NCI-H82 treated with DMSO at 0.1 percent for 48 hours (cell line): Measurements from ENCODE around the gene RRAD.
"Not testable (repeated sequence)": the region's sequence is repeated elsewhere in the genome, so short reads cannot be mapped to it uniquely, and the experiment has no call there.

Source experiments
- DNase-seq: peaks from one replicate; lab custom pipeline; 2025; ENCODE audit not compliant: unreplicated experiment; lab: John Stamatoyannopoulos, UW

RRAD gene

DNA sequence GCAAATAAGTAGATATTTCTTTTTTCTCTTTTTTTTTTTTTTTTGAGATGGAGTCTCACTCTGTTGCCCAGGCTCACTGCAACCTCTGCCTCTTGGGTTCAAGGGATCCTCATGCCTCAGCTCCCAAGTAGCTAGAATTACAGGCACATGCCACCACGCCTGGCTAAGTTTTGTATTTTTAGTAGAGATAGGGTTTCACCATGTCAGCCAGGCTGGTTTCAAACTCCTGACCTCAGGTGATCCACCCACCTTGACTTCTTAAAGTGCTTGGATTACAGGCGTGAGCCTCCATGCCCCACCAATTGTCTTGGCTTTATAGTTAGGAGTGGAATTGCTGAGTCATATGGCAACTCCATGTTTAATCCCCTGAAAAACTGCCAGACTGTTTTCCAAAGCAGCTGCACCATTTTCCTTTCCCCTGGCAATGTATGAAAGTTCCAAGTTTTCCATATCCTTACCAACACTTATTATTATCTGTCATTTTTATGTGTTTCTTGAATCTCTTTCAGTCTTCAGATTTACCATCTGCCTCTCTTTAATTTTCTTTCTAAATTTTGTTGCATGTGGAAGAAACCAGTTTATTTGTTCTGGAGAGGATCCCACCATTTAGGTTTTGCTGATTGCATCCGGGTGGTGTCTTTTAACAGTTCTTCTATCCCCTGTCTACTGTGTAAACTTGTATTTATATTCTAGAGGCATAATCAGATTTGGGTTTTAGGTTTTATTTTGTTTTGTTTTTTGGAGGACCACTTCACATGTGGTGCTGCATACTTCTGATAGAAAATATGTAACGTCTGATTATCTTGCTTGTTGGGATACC is 25.8 kb upstream of the RRAD start:
- DNase-seq = peak; percentile 6

DNA sequence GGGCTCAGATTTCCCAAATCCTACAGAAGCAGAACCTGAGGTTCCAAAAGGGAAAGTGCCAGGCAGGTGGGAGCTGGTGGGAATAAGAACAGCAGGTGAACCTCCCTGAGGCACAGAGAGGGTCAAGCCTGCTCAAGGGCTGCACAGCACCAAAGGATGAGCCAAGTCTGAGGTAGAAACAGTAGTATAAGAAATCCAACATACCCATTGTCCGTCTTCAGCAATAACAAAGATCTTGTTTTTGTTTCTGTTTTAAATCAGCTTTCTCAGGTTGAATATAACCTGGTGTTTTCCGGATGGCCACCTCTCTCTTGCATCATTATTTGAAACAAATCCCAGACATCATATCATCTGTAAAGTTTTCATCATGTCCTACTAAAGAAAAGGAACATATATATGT is 25.1 kb upstream of the RRAD start:
- no peak for DNase-seq

DNA sequence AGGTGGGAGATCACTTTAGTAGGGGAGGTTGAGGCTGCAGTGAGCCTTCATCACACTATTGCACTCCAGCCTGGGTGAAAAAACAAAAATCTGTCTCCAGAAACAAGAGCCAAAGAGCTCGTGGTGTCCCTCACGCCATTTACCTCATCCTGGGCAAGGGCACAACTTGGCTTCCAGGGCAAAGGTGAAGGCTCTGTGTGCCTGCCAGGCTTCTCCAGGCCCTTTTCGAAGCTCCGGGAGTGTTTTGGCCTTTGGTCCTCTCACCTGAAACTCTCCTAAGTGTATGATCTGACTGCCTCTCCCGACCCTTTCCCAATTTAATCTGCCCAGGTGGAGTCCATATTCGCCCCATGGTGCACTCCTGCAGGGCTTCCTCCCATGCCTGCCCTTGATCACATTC is 24.1 kb upstream of the RRAD start:
- no peak for DNase-seq

DNA sequence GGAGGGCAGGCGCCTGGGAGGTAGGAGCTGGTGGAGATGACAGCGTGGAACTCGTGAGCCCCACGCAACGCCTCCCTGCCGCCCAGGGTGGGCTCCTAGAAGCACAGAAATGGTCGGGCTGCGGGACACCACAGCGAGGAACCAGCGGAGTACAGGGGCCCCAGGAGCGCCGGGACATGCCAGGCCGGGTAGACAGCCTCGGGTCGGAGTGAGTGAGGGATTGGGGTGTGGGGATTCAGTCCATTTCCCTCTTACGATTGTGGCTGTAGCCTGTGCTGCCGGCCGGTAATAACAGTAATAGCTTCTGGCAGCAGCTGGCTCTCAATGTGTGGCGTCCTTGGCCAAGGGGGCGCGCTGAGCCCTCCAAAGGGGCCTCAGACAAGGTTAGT is 23.5 kb upstream of the RRAD start:
- no peak for DNase-seq

DNA sequence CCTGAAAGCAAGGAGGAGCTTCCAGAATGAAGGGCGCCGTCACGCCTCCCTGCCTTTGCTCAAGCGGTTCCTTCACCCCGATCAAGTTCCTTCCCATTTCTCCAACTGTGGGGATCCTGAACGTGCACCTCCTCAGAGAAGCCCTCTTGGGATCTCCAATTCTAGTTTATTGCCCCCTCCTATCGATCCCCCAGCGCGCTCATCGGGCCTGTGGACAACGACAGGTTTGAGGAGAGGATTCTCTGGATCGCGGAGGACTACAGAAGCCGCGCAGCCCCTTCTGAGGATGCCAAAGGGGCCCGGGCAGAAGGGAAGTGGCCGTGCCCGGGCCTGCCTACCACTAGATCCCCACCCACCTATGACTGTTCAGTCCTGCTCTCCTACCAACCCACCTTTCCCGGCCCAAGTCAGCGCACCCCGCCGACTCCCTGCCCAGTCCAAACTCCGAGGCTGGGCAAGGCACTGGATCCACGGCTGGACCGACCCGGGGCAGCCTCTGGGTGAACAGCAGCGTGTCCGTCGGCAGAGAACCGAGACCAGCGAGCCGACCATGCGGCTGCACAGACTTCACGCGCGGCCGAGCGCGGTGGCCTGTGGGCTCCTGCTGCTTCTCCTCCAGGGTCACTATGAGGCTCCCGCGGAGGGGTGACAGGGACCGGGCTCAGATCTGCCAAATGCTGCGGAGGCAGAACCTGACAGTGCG is 22.9 kb upstream of the RRAD start:
- no peak for DNase-seq

DNA sequence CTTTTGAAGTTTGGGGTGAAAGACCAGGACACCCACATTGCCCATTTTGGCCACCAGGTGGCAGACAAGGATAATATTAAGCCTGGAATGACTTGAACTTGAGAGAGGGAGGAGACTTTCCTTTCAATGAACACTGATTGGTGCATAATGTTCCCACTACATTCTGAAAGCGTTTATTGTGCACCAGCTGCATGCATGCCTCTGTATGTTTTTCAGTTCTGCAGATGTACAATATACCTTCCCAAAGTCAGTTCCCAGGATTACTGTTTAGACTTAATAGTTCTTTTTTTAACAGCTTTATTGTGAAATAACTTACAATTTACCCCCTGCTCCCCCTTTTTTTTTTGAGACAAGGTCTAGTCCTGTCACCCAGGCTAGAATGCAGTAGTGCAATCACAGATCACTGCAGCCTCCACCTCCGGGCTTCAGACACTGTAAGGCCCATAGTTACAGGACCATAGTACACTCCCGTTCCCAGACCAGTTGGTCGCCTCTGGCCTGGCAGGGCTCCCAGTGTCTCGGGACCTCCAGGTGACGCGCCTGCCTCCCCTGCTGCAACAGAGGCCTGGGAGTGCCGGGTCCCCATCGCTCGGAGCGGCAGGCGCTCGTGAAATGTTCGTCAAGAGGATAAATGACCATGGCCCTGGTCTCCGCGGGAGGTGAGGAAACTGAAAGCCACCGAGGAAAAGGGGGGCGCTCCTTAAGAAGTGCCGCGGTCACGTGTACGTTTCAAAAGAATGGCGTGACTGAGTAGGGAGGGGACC is 22.1 kb upstream of the RRAD start:
- peak; percentile 57 for DNase-seq

DNA sequence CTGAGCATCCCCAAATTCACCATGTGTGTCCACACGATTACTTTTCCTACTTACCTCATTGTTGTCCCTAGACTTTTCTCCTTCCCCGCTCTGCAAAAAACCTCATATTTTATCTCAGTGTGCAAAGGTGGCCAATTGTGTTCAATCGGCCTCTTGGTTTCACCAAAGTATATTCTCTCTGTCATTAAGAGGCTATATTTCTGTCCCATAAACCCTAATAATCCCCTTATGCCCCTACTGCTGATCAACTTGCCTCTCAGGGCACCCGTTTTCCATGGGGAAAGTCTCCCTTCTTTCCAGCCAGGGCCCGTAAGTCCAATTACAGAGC is 21.6 kb upstream of the RRAD start:
- DNase-seq = no peak

DNA sequence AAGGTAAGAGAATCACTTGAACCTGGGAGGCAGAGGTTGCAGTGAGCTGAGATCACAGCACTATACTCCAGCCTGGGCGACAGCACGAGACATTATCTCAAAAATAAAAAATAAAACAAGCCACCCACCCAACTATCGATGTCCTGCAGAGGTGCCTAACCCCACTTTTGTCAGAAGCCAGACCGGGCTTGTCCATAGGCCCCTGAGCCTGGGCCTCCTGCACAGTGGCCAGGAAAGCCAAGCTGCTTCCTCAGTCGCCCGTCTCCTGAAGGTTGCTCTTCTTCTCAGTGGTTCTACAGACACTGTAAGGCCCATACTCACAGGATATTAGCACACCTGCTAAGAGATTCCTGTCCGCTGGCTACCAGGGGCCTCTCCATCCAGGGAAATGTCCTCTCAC is 21.2 kb upstream of the RRAD start:
- DNase-seq = no peak

DNA sequence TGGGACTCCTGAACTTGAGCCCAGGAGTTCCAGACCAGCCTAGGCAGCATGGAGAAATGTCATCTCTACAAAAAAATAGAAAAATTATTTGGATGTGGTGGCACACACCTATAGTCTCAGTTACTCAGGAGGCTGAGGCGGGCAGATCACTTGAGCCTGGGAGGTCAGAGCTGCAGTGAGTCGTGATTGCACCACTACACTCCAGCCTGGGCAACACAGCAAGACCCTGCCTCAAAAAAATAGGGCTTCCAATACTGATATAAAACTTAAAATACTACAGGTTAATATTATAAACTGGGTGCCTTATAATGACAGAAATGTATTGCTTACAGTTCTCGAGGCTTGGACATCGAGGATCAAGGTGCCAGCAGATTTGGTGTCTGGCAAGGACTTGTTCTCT is 20.6 kb upstream of the RRAD start:
- no peak for DNase-seq

DNA sequence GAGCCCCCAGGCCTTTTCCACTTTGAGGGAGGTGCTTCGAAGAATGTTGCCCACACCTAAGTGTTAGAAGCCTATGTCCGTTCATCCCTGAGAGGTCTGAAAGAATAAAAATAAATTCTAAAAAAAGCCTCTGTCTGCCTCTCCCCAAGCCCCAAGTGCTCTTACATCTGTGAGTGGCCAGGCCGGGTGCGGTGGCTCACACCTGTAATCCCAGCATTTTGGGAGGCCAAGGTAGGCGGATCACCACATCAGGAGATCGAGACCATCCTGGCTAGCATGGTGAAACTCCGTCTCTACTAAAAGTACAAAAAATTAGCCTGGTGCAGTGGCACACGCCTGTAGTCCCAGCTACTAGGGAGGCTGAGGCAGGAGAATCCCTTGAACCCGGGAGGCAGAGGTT is 19.6 kb upstream of the RRAD start:
- DNase-seq = not testable (repeated sequence)

DNA sequence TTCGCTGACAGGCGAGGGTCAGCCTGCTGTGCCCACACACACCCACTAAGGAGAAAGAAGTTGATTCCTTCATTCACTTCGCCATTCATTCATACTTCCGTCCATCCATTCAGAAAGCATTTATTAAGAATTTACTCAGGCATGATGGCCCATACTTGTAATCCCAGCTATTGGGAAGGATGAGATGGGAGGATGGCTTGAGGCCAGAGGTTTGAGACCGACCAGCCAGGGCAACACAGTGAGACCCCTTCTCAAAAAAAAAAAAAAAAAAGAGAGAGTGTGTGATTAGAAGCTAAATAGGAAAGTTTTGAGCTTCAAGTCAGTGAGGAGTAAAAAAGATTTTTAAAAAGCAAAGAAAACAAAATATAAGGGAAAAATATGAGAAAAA is 18.7 kb upstream of the RRAD start:
- no peak for DNase-seq

DNA sequence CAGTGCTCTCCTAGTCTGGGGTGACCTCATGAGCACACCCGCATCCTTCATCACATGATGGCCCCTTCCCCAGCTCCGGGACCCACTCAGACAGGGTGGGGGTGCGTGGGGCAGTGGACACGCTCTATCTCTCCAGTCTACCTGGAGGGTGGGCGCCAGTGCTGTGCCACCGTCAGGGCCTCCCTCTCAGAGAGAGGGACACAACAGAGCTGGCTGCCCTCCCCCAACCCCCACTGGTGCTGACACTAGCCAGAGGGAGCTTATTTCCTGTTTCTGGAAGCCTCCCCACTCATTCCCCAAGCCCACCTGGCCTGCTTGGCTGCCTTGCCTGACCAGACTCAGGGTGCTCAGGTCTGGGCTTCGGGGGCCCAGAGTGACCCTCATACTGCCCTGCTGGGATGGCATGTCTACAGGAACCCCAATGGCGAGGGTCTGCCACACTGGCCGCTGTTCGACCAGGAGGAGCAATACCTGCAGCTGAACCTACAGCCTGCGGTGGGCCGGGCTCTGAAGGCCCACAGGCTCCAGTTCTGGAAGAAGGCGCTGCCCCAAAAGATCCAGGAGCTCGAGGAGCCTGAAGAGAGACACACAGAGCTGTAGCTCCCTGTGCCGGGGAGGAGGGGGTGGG is 18.2 kb upstream of the RRAD start:
- DNase-seq = no peak

DNA sequence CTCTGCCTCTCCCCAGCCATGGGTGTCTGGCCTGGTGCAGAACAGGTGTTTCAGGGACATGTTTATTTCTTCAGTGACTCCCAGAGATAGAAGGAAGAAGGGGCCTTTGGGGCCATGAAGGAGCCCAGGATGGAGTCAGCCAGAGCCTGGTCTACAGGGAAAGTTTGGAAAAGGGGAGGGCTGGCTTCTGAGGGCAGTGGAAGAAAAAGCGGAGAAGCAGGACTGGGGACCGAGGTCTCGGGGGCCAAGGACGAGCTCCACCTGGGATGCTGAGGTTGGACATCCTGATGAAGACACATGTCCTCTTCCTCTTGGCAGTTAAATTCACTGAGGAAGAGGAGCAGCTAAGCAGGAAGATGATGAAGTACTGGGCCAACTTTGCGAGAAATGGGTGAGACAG is 17.6 kb upstream of the RRAD start:
- no peak for DNase-seq

DNA sequence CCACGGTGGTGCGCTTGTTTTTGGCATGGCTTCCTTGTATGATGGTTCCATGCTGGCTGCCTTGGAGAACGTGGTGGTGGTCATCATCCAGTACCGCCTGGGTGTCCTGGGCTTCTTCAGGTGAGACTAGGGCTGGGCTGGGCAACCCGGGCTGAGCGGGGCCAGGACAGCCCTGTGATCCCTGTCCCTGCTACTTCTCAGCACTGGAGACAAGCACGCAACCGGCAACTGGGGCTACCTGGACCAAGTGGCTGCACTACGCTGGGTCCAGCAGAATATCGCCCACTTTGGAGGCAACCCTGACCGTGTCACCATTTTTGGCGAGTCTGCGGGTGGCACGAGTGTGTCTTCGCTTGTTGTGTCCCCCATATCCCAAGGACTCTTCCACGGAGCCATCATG is 14.9 kb upstream of the RRAD start:
- DNase-seq = no peak

DNA sequence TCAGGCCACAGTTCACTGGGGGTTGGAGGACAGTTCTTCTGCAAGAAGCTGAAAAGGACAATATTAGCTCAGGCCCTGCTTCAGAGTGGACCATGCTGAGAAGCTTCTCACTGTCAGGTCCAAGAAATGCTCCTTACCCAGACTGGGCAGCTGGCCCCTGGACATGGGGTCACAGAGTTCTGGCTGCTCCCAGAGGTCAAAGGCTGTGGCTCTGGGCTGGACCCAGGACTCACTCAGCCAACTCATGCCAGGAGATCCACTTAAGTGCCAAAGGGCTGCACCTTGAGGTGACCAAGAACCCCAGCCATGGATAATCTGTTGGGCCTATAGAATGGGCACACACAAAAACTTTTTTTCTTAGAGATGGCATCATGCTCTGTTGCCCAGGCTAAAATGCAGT is 14.0 kb upstream of the RRAD start:
- DNase-seq = no peak

DNA sequence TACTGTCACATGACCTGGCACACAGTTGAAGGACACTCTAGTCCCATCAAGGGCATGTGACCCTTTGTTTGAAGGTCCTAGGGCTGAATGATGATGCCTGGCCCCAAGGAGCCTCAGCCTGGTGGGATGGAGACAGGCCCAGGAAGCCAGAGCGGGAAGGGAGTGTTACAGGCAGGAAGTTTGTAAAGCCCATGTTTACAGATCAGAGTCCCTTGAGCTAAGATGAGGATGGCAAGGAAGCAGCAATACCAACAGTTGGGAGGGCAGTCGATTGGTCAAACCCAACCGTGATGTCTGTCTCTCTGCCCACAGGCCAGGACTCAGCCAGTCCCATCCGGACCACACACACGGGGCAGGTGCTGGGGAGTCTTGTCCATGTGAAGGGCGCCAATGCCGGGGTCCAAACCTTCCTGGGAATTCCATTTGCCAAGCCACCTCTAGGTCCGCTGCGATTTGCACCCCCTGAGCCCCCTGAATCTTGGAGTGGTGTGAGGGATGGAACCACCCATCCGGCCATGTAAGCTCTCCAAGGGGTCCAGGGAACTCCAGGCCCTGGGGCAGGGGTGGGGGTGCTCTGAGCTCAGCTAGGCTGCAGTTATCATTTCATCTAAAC is 12.5 kb upstream of the RRAD start:
- DNase-seq = no peak

DNA sequence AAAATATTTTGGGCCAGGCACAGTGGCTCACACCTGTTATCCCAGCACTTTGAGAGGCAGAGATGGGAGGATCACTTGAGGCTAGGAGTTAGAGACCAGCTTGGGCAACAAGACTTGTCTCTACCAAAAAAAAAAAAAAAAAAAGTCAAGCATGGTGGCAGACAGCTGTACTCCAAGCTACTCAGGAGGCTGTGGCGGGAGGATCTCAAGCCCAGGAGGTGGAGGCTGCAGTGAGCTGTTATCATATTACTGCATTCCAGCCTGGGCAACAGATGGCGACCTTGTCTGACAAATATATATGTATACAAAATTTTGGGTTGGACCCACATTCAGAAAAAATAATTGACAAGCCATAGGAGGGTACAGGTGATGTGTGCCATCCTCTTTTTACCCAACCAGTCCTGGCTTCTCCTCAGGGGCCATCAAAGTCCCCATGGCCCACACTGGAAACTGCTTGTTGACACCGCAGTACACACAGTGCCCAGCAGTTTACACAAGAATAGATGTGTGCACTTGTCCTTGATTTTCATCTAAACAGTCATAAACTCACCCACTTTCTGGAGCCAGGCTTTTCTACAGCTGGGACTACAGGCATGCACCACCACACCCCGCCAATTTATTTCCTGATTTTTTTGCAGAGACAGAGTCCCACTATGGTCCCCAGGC is 11.7 kb upstream of the RRAD start:
- no peak for DNase-seq

DNA sequence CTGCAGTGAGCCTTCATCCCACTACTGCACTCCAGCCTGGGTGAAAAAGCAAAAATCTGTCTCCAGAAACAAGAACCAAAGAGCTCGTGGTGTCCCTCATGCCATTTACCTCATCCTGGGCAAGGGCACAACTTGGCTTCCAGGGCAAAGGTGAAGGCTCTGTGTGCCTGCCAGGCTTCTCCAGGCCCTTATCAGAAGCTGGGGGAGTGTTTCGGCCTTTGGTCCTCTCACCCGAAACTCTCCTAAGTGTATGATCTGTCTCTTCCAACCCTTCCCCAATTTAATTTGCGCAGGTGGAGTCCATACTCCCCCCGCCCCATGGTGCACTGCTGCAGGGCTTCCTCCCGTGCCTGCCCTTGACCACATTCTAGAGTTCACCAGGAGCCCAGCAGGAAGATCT is 11.1 kb upstream of the RRAD start:
- DNase-seq = no peak

DNA sequence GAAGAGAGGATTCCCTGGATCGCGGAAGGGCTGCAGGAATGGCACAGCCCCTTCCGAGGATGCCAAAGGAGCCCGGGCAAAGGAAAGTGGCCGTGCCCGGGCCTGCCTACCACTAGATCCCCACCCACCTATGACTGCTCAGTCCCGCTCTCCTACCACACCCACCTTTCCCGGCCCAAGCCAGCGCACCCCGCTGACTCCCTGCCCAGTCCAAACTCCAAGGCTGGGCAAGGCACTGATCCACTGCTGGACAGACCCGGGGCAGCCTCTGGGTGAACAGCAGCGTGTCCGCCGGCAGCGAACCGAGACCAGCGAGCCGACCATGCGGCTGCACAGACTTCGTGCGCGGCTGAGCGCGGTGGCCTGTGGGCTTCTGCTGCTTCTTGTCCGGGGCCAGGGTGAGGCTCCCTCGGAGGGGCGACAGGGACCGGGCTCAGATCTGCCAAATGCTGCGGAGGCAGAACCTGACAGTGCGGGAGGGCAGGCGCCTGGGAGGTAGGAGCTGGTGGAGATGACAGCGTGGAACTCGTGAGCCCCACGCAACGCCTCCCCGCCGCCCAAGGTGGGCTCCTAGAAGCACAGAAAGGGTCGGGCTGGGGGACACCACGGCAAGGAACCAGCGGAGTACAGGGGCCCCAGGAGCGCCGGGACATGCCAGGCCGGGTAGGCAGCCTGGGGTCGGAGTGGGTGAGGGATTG is 10.1 kb upstream of the RRAD start, which contains the start of gene CES2:
Gene CES2 (plus strand): TSS at position 203 of the 698 bp plus-strand sequence. CDS start 120 bp downstream, at position 323.
- DNase-seq = no peak

DNA sequence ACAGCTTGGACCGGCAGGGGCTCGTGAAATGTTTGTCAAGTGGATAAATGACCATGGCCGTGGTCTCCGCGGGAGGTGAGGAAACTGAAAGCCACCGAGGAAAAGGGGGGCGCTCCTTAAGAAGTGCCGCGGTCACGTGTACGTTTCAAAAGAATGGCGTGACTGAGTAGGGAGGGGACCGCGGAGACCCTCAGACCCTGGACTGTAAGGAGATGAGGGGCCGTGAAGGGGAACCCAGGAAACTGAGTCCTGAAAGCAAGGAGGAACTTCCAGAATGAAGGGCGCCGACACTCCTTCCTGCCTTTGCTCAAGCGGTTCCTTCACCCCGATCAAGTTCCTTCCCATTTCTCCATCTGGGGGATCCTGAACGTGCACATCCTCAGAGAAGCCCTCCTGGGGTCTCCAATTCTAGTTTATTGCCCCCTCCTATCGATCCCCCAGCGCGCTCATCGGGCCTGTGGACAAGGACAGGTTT is 9.5 kb upstream of the RRAD start:
- DNase-seq = not testable (repeated sequence)
